ENCODE measurements around the gene PPM1E.
A peak's percentile ranks its signal among the peaks of the same experiment; 100 is the strongest.

PPM1E gene

DNA sequence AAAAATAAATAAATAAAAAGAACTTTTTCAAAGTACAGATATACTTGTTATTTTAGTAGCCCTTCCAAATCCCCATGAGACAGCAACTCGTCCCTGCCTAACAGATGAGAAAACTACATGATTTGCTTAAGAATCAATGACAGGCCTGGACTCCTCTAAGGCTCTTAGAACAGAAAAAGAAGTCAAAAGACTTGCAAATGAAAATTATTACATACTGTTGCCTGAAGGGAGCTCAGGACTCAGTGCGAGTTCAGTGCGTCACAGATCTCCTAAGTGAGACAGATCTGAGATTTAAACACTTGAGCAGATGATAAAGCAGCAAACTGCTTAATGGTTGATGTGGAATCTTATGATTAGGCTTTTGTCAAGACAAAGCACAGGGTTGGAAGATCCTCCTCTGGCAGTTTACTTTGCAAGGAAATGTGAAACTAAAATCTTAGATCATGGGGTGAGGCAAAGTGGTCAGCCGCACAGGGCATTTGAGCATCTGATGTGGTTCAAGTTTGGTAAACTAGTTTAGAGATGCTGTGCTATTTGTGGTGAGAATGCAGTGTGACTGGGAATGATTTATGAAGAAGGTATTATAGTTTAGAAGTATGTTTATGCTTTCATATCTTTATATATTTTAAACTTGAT, 212.9 kb downstream of the PPM1E start:
- Histone ChIP-seq H2BK120ac (ENCODE audit: insufficient read depth, low read length, poor library complexity) (no peak overlapping the region), H2BK12ac (ENCODE audit: low read length) (no peak overlapping the region), H3K79me1 (ENCODE audit: low read length) (no peaks in the 10 kb centered on the region), H3K27me3 (ENCODE audit: insufficient read depth, low read length) (no peaks in the 10 kb centered on the region), H4K91ac (ENCODE audit: low read depth, low read length) (no peak overlapping the region), H3K14ac (ENCODE audit: low read length) (no peak overlapping the region), H3K4me1 (ENCODE audit: control insufficient read depth in 1 of 2, insufficient read depth in 2 of 2, low read length in 2 of 2) (no peaks in the 10 kb centered on the region), H2AK5ac (ENCODE audit: low read length) (no peak overlapping the region), H3K36me3 (ENCODE audit: control insufficient read depth in 1 of 2, insufficient read depth in 2 of 2, low read length in 2 of 2) (no peaks in the 10 kb centered on the region), H3K79me2 (ENCODE audit: control insufficient read depth, insufficient read depth, low read length, poor library complexity) (no peaks in the 10 kb centered on the region), H3K27ac (ENCODE audit: low read depth, low read length) (no peak overlapping the region), H3K4me3 (ENCODE audit: low read depth, low read length) (no peak overlapping the region), H3K4me2 (ENCODE audit: low read length) (no peak overlapping the region), H4K8ac (ENCODE audit: low read depth, low read length) (no peak overlapping the region), H3K9ac (ENCODE audit: low read length) (no peak overlapping the region), H3K9me3 (ENCODE audit: insufficient read depth, low read depth, low read length) (no peaks in the 10 kb centered on the region), H3K23ac (ENCODE audit: low read length) (no peak overlapping the region), H4K12ac (ENCODE audit: low read depth, low read length) (no peak overlapping the region), H2AFZ (ENCODE audit: insufficient read depth, low read length, poor library complexity) (no peak overlapping the region), H3K18ac (ENCODE audit: low read length) (no peak overlapping the region), H3K4ac (ENCODE audit: low read depth, low read length) (no peak overlapping the region), H2BK5ac (ENCODE audit: low read depth, low read length, poor library complexity) (no peak overlapping the region)
- WGBS (ENCODE audit: extremely low coverage, insufficient coverage, insufficient read length) = no CpG with 5 or more reads among the region's 4 CpGs
- no peak for DNase-seq

DNA sequence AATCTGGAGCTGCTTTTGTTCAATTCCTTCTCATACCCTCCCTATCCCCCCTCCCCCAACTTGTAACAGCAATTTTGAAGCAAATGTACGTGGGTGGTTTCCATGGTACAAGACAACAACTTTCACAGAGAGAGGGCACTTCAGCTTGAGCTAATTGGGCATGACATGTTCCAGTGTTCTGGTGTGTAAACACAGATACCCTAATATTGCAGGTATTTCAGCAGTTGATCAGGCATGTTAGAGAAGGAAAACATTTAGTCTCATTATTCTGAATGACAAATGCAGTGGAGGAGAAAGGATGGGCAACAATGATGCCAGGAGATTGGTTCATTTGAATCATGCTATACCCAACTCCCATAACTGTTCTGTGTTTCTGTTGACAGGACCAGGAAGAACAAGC, 213.5 kb downstream of the PPM1E start:
- no peak overlapping the region for H3K14ac ChIP-seq (ENCODE audit: low read length)
- no peak overlapping the region for H2AK5ac ChIP-seq (ENCODE audit: low read length)
- H2BK5ac ChIP-seq (ENCODE audit: low read depth, low read length, poor library complexity) = no peak overlapping the region
- H3K4ac ChIP-seq (ENCODE audit: low read depth, low read length) = no peak overlapping the region
- H3K27me3 ChIP-seq (ENCODE audit: insufficient read depth, low read length) = no peaks in the 10 kb centered on the region
- H2BK120ac ChIP-seq (ENCODE audit: insufficient read depth, low read length, poor library complexity) = no peak overlapping the region
- H3K18ac ChIP-seq (ENCODE audit: low read length) = no peak overlapping the region
- no peak overlapping the region for H3K4me2 ChIP-seq (ENCODE audit: low read length)
- no peak overlapping the region for H2AFZ ChIP-seq (ENCODE audit: insufficient read depth, low read length, poor library complexity)
- no peaks in the 10 kb centered on the region for H3K9me3 ChIP-seq (ENCODE audit: insufficient read depth, low read depth, low read length)
- no peaks in the 10 kb centered on the region for H3K79me1 ChIP-seq (ENCODE audit: low read length)
- no CpG with 5 or more reads among the region's 1 CpG for WGBS (ENCODE audit: extremely low coverage, insufficient coverage, insufficient read length)
- no peak for DNase-seq
- no peak overlapping the region for H3K23ac ChIP-seq (ENCODE audit: low read length)
- no peaks in the 10 kb centered on the region for H3K36me3 ChIP-seq (ENCODE audit: control insufficient read depth in 1 of 2, insufficient read depth in 2 of 2, low read length in 2 of 2)
- no peak overlapping the region for H3K27ac ChIP-seq (ENCODE audit: low read depth, low read length)
- H4K12ac ChIP-seq (ENCODE audit: low read depth, low read length) = no peak overlapping the region
- no peaks in the 10 kb centered on the region for H3K4me1 ChIP-seq (ENCODE audit: control insufficient read depth in 1 of 2, insufficient read depth in 2 of 2, low read length in 2 of 2)
- no peak overlapping the region for H2BK12ac ChIP-seq (ENCODE audit: low read length)
- no peaks in the 10 kb centered on the region for H3K79me2 ChIP-seq (ENCODE audit: control insufficient read depth, insufficient read depth, low read length, poor library complexity)
- no peak overlapping the region for H3K9ac ChIP-seq (ENCODE audit: low read length)
- H4K91ac ChIP-seq (ENCODE audit: low read depth, low read length) = no peak overlapping the region
- no peak overlapping the region for H4K8ac ChIP-seq (ENCODE audit: low read depth, low read length)
- no peak overlapping the region for H3K4me3 ChIP-seq (ENCODE audit: low read depth, low read length)

DNA sequence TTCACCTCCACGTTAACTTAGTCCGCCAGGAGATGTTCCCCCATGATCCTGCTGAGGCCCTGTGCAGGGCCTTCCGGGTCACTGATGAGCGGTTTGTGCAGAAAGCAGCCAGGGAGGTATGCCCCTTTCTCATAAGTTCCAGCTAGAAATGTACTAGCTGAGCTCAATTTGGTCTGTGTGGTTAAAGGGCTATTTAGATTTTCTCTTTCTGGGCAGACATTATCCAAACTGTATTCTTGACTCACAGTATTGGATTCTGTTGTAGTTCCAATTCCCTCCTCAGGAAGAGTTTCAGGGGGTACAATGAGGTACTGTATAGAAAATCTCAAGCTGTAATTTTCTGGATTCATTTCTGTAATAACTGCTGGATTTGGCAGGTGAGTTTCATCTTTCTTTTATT, 214.0 kb downstream of the PPM1E start:
- Histone ChIP-seq H3K79me1 (ENCODE audit: low read length) (no peaks in the 10 kb centered on the region), H4K8ac (ENCODE audit: low read depth, low read length) (no peak overlapping the region), H3K79me2 (ENCODE audit: control insufficient read depth, insufficient read depth, low read length, poor library complexity) (no peaks in the 10 kb centered on the region), H3K9ac (ENCODE audit: low read length) (no peak overlapping the region), H2BK12ac (ENCODE audit: low read length) (no peak overlapping the region), H3K23ac (ENCODE audit: low read length) (no peak overlapping the region), H3K36me3 (ENCODE audit: control insufficient read depth in 1 of 2, insufficient read depth in 2 of 2, low read length in 2 of 2) (no peaks in the 10 kb centered on the region), H3K4ac (ENCODE audit: low read depth, low read length) (no peak overlapping the region), H3K9me3 (ENCODE audit: insufficient read depth, low read depth, low read length) (no peaks in the 10 kb centered on the region), H2BK5ac (ENCODE audit: low read depth, low read length, poor library complexity) (no peak overlapping the region), H3K4me3 (ENCODE audit: low read depth, low read length) (no peak overlapping the region), H3K4me2 (ENCODE audit: low read length) (no peak overlapping the region), H4K91ac (ENCODE audit: low read depth, low read length) (no peak overlapping the region), H3K27me3 (ENCODE audit: insufficient read depth, low read length) (no peaks in the 10 kb centered on the region), H3K18ac (ENCODE audit: low read length) (no peak overlapping the region), H4K12ac (ENCODE audit: low read depth, low read length) (no peak overlapping the region), H3K27ac (ENCODE audit: low read depth, low read length) (no peak overlapping the region), H2AK5ac (ENCODE audit: low read length) (no peak overlapping the region), H2AFZ (ENCODE audit: insufficient read depth, low read length, poor library complexity) (no peak overlapping the region), H2BK120ac (ENCODE audit: insufficient read depth, low read length, poor library complexity) (no peak overlapping the region), H3K14ac (ENCODE audit: low read length) (no peak overlapping the region), H3K4me1 (ENCODE audit: control insufficient read depth in 1 of 2, insufficient read depth in 2 of 2, low read length in 2 of 2) (no peaks in the 10 kb centered on the region)
- no CpG with 5 or more reads among the region's 4 CpGs for WGBS (ENCODE audit: extremely low coverage, insufficient coverage, insufficient read length)
- DNase-seq = no peak

DNA sequence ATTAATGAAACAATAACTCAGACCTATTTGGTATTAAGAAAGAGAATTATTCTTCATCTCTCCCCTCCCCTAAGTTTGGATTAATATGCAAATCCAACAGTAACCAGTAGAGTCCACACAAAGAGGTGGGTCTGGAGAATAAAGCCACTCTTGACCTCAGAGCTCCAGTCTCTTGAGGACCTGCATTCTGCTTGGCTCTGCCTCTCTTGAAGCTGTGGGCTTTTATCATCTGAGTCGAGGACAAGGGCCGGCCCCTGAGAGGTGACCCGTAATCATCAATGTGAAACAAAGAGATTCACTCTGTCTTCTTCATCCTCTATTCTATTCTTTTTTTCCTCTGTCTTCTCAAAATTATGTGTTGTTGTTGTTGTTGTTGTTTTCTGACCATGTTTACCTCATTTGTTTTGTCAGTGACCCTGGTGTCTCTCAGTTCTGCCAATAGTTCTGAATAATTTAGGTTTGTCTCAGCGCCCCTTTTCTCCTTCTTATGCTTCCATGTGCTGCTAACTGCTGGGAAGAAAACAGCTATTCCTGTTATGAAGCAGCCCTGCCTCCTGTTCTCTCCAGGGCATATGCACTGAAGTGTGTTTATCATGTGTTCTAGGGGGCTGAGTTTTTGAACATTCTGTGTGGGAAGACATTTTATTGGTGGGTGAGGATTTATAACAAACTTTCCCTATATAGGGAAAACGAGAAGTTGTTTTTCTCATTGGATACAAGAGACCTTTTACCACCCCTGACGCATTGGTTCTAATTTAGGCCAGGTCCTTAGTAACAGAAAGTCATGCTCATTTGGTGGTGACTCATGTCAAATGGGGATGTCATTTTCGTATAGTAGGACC, 215.2 kb downstream of the PPM1E start:
- H3K4me2 ChIP-seq (ENCODE audit: low read length) = no peak overlapping the region
- no peak overlapping the region for H3K9ac ChIP-seq (ENCODE audit: low read length)
- no peak overlapping the region for H4K91ac ChIP-seq (ENCODE audit: low read depth, low read length)
- no peak overlapping the region for H2AK5ac ChIP-seq (ENCODE audit: low read length)
- H2BK5ac ChIP-seq (ENCODE audit: low read depth, low read length, poor library complexity) = no peak overlapping the region
- no peak overlapping the region for H4K8ac ChIP-seq (ENCODE audit: low read depth, low read length)
- no peak overlapping the region for H2BK120ac ChIP-seq (ENCODE audit: insufficient read depth, low read length, poor library complexity)
- H2BK12ac ChIP-seq (ENCODE audit: low read length) = no peak overlapping the region
- no peak overlapping the region for H3K4ac ChIP-seq (ENCODE audit: low read depth, low read length)
- no peak overlapping the region for H3K4me3 ChIP-seq (ENCODE audit: low read depth, low read length)
- no peaks in the 10 kb centered on the region for H3K36me3 ChIP-seq (ENCODE audit: control insufficient read depth in 1 of 2, insufficient read depth in 2 of 2, low read length in 2 of 2)
- no peak overlapping the region for H3K23ac ChIP-seq (ENCODE audit: low read length)
- no peaks in the 10 kb centered on the region for H3K4me1 ChIP-seq (ENCODE audit: control insufficient read depth in 1 of 2, insufficient read depth in 2 of 2, low read length in 2 of 2)
- no peak overlapping the region for H3K18ac ChIP-seq (ENCODE audit: low read length)
- no peaks in the 10 kb centered on the region for H3K27me3 ChIP-seq (ENCODE audit: insufficient read depth, low read length)
- WGBS (ENCODE audit: extremely low coverage, insufficient coverage, insufficient read length) = no CpG with 5 or more reads among the region's 7 CpGs
- DNase-seq = peak in 1 of 2 donors; percentile 12
- no peaks in the 10 kb centered on the region for H3K79me1 ChIP-seq (ENCODE audit: low read length)
- H3K27ac ChIP-seq (ENCODE audit: low read depth, low read length) = no peak overlapping the region
- H3K14ac ChIP-seq (ENCODE audit: low read length) = no peak overlapping the region
- no peak overlapping the region for H2AFZ ChIP-seq (ENCODE audit: insufficient read depth, low read length, poor library complexity)
- no peaks in the 10 kb centered on the region for H3K79me2 ChIP-seq (ENCODE audit: control insufficient read depth, insufficient read depth, low read length, poor library complexity)
- no peaks in the 10 kb centered on the region for H3K9me3 ChIP-seq (ENCODE audit: insufficient read depth, low read depth, low read length)
- H4K12ac ChIP-seq (ENCODE audit: low read depth, low read length) = no peak overlapping the region
